ENCODE results near the gene HLA-DRA. TPM values are rescaled to one million over a fixed set of nuclear protein-coding genes. Genes with fewer than 3 reads are reported as not detected.

The HLA-DRA gene
- polyA plus RNA-seq, 1 of the 3 experiments (the other 2 are of a cell fraction) = 0.10 TPM

DNA sequence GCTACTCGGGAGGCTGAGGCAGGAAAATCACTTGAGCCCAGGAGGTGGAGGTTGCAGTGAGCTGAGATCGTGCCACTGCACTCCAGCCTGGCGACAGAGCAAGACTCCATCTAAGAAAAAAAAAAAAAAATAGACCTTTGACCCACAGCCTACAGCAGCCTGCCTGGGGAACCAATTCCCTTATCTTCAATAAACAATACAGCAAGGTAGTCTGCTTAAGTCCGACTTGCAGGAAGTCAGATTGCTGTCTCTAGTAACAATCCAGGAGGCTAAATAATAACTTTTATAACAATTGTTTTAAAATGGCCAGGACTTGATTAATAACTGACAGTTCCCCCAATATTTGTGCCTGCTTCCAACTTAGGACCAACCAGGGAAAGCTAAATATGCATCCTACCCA is 13.3 kb upstream of the HLA-DRA start:
- TF ChIP-seq NRF1 (IDR thresholded peaks at IDR 0.05; ENCODE audit: low read depth, low read length) = no peak
- TF ChIP-seq, protein P1, sequence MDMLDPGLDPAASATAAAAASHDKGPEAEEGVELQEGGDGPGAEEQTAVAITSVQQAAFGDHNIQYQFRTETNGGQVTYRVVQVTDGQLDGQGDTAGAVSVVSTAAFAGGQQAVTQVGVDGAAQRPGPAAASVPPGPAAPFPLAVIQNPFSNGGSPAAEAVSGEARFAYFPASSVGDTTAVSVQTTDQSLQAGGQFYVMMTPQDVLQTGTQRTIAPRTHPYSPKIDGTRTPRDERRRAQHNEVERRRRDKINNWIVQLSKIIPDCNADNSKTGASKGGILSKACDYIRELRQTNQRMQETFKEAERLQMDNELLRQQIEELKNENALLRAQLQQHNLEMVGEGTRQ (IDR thresholded peaks at IDR 0.05; ENCODE audit: borderline replicate concordance, low read depth, low read length) = no peak
- no peak for TF ChIP-seq RCOR1 (IDR thresholded peaks at IDR 0.05; ENCODE audit: low read length)
- TF ChIP-seq MEF2A (IDR thresholded peaks at IDR 0.05; ENCODE audit: borderline replicate concordance, low read depth) = no peak
- TF ChIP-seq GABPA (IDR thresholded peaks at IDR 0.05; ENCODE audit: low read depth) = no peak
- TF ChIP-seq, protein P2, sequence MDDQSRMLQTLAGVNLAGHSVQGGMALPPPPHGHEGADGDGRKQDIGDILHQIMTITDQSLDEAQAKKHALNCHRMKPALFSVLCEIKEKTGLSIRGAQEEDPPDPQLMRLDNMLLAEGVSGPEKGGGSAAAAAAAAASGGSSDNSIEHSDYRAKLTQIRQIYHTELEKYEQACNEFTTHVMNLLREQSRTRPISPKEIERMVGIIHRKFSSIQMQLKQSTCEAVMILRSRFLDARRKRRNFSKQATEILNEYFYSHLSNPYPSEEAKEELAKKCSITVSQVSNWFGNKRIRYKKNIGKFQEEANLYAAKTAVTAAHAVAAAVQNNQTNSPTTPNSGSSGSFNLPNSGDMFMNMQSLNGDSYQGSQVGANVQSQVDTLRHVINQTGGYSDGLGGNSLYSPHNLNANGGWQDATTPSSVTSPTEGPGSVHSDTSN (IDR thresholded peaks at IDR 0.05) = no peak
- no peak for TF ChIP-seq FOSL2 (IDR thresholded peaks at IDR 0.05; ENCODE audit: borderline replicate concordance, low read depth)
- no peak for TF ChIP-seq CHD2 (IDR thresholded peaks at IDR 0.05; ENCODE audit: low read length, partially characterized antibody)
- TF ChIP-seq NFIC (IDR thresholded peaks at IDR 0.05; ENCODE audit: borderline replicate concordance) = no peak
- TF ChIP-seq, protein P3, sequence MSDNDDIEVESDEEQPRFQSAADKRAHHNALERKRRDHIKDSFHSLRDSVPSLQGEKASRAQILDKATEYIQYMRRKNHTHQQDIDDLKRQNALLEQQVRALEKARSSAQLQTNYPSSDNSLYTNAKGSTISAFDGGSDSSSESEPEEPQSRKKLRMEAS (IDR thresholded peaks at IDR 0.05; ENCODE audit: low read depth) = no peak
- no peak for TF ChIP-seq FOXJ3 (CRISPR knock-in tag; IDR thresholded peaks at IDR 0.05)
- TF ChIP-seq RXRA (IDR thresholded peaks at IDR 0.05; ENCODE audit: borderline replicate concordance, low read depth) = no peak
- no peak for TF ChIP-seq RAD21 (IDR thresholded peaks at IDR 0.05; ENCODE audit: low read length)
- TF ChIP-seq SIN3A (IDR thresholded peaks at IDR 0.05; ENCODE audit: borderline replicate concordance, low read depth, low read length) = no peak
- TF ChIP-seq, protein P4, sequence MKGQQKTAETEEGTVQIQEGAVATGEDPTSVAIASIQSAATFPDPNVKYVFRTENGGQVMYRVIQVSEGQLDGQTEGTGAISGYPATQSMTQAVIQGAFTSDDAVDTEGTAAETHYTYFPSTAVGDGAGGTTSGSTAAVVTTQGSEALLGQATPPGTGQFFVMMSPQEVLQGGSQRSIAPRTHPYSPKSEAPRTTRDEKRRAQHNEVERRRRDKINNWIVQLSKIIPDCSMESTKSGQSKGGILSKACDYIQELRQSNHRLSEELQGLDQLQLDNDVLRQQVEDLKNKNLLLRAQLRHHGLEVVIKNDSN (IDR thresholded peaks at IDR 0.05; ENCODE audit: borderline replicate concordance, low read depth) = no peak
- no peak for TF ChIP-seq SMC3 (IDR thresholded peaks at IDR 0.05; ENCODE audit: low read depth, low read length)
- WGBS (ENCODE audit: low lambda C conversion rate) = 3% methylated on average over 4 of the region's 4 CpGs
- no peak overlapping the region for H3K9ac ChIP-seq
- no peak overlapping the region for H3K4me2 ChIP-seq
- no peaks in the 10 kb centered on the region for H3K4me1 ChIP-seq (ENCODE audit: control insufficient read depth in 1 of 2, insufficient read depth in 2 of 2, low read depth in 1 of 2, low read length in 1 of 2)
- H3K36me3 ChIP-seq (replicated peaks in 1 of 2; ENCODE audit: control insufficient read depth in 1 of 2, insufficient read depth in 2 of 2, low read length in 1 of 2) = no peaks in the 10 kb centered on the region
- H3K79me2 ChIP-seq (ENCODE audit: insufficient read depth) = no peaks in the 10 kb centered on the region
- POLR2A ChIA-PET = no interaction called here
- no peaks in the 10 kb centered on the region for H3K9me3 ChIP-seq
- CTCF ChIA-PET = interaction anchor here (1.6 to 5.9 kb wide), 2 partner anchors 13 to 274 kb away, joined by 4 to 29 read pairs; no protein-coding TSS in a partner anchor
- H3F3A ChIP-seq (replicated peaks; ENCODE audit: insufficient read depth) = no peaks in the 10 kb centered on the region
- H3K27ac ChIP-seq (ENCODE audit: low read depth in 2 of 2, low read length in 1 of 2) = no peak overlapping the region
- H2AFZ ChIP-seq (ENCODE audit: low read depth) = no peak overlapping the region
- DNase-seq = no peak
- no peaks in the 10 kb centered on the region for H4K20me1 ChIP-seq (ENCODE audit: insufficient read depth)
- no peak overlapping the region for H3K4me3 ChIP-seq (ENCODE audit: low read depth in 2 of 2, low read length in 1 of 2)
- H3K27me3 ChIP-seq (ENCODE audit: insufficient read depth) = 0 out of 2 replicates have a peak, but pooled peaks cover under 1% of the 10 kb centered on the region
- no peaks in the 10 kb centered on the region; the same call in 1 of the 2 replicates for H3K9me2 ChIP-seq

DNA sequence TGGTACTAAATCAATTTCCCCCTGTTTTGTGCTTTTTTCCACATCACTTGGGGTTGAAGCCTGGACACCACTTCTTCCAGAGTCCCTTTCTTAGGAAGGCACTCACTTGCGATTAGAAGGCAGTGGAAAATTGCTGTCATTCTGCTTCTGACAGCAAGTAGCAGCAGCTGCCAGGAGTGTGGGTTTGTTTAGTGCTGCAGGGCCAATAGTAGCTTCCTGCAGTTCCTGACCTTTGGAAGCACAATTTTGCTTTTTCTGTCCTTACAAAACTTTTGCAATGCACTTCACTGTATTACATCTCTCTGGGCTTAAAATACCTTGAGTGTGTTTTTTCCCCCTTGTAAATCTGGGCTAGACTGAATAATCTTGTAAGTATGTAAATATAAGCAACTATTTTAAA is 12.5 kb upstream of the HLA-DRA start:
- Histone ChIP-seq H3K4me1 (ENCODE audit: control insufficient read depth in 1 of 2, insufficient read depth in 2 of 2, low read depth in 1 of 2, low read length in 1 of 2) (no peaks in the 10 kb centered on the region), H3K4me2 (no peak overlapping the region), H3K27me3 (ENCODE audit: insufficient read depth) (no peaks in the 10 kb centered on the region), H3F3A (replicated peaks; ENCODE audit: insufficient read depth) (no peaks in the 10 kb centered on the region), H3K4me3 (ENCODE audit: low read depth in 2 of 2, low read length in 1 of 2) (no peak overlapping the region), H3K9me3 (no peaks in the 10 kb centered on the region), H3K36me3 (replicated peaks in 1 of 2; ENCODE audit: control insufficient read depth in 1 of 2, insufficient read depth in 2 of 2, low read length in 1 of 2) (no peaks in the 10 kb centered on the region), H4K20me1 (ENCODE audit: insufficient read depth) (no peaks in the 10 kb centered on the region), H3K9me2 (no peaks in the 10 kb centered on the region; the same call in 1 of the 2 replicates), H3K79me2 (ENCODE audit: insufficient read depth) (no peaks in the 10 kb centered on the region), H3K27ac (ENCODE audit: low read depth in 2 of 2, low read length in 1 of 2) (no peak overlapping the region), H3K9ac (no peak overlapping the region), H2AFZ (ENCODE audit: low read depth) (no peak overlapping the region)
- TF ChIP-seq TAF1 (IDR thresholded peaks at IDR 0.05; ENCODE audit: borderline replicate concordance, low read depth, low read length) (no peak), CHD2 (IDR thresholded peaks at IDR 0.05; ENCODE audit: low read length, partially characterized antibody) (no peak), TEAD4 (IDR thresholded peaks at IDR 0.05; ENCODE audit: borderline replicate concordance, insufficient read depth) (no peak), GATA2 (CRISPR knock-in tag; IDR thresholded peaks at IDR 0.05) (no peak), EP300 (IDR thresholded peaks at IDR 0.05; ENCODE audit: borderline replicate concordance in 1 of 2, low read depth in 1 of 2, low read length in 1 of 2) (no peak), POLR2AphosphoS5 (IDR thresholded peaks at IDR 0.05; ENCODE audit: low read depth, low read length) (no peak), SMC3 (IDR thresholded peaks at IDR 0.05; ENCODE audit: low read depth, low read length) (no peak)
- TF ChIP-seq, protein P5, sequence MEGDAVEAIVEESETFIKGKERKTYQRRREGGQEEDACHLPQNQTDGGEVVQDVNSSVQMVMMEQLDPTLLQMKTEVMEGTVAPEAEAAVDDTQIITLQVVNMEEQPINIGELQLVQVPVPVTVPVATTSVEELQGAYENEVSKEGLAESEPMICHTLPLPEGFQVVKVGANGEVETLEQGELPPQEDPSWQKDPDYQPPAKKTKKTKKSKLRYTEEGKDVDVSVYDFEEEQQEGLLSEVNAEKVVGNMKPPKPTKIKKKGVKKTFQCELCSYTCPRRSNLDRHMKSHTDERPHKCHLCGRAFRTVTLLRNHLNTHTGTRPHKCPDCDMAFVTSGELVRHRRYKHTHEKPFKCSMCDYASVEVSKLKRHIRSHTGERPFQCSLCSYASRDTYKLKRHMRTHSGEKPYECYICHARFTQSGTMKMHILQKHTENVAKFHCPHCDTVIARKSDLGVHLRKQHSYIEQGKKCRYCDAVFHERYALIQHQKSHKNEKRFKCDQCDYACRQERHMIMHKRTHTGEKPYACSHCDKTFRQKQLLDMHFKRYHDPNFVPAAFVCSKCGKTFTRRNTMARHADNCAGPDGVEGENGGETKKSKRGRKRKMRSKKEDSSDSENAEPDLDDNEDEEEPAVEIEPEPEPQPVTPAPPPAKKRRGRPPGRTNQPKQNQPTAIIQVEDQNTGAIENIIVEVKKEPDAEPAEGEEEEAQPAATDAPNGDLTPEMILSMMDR (IDR thresholded peaks at IDR 0.05) = no peak
- DNase-seq = no peak
- POLR2A ChIA-PET = no interaction called here
- CTCF ChIA-PET = interaction anchor here (1.6 to 5.9 kb wide), 2 partner anchors 13 to 273 kb away, joined by 4 to 29 read pairs; no protein-coding TSS in a partner anchor
- 0% methylated on average over 1 of the region's 1 CpG for WGBS (ENCODE audit: low lambda C conversion rate)

Measured in SK-N-SH (cell line).